Glutamatergic neuron (in vitro differentiated cells): ENCODE results near the gene PSENEN. TPM values are rescaled to one million over a fixed set of nuclear protein-coding genes. Genes with fewer than 3 reads are reported as not detected.
"Not testable (repeated sequence)": the region's sequence is repeated elsewhere in the genome, so short reads cannot be mapped to it uniquely, and the experiment has no call there.

Source experiments
- DNase-seq: peaks from one replicate; pipeline ENCODE4 v3.0.0; 2022
- H3K27ac Mint-ChIP-seq: one replicate; pipeline ENCODE4 v1.8.0; 2020; ENCODE audit warnings: mild to moderate bottlenecking, mixed read lengths, inconsistent platforms; ENCODE audit not compliant: unreplicated experiment
- H3K27me3 Mint-ChIP-seq: one replicate; pipeline ENCODE4 v1.8.0; 2020; ENCODE audit warnings: mild to moderate bottlenecking, moderate library complexity, mixed read lengths, inconsistent platforms; ENCODE audit not compliant: unreplicated experiment
- H3K36me3 Mint-ChIP-seq: one replicate; pipeline ENCODE4 v1.8.0; 2020; ENCODE audit warnings: mild to moderate bottlenecking, mixed read lengths, inconsistent platforms; ENCODE audit not compliant: unreplicated experiment
- H3K4me1 Mint-ChIP-seq: one replicate; pipeline ENCODE4 v1.8.0; 2020; ENCODE audit warnings: mild to moderate bottlenecking, low read depth, mixed read lengths, inconsistent platforms; ENCODE audit not compliant: unreplicated experiment
- H3K4me3 Mint-ChIP-seq: one replicate; pipeline ENCODE4 v1.8.0; 2020; ENCODE audit warnings: mild to moderate bottlenecking, mixed read lengths, inconsistent platforms; ENCODE audit not compliant: unreplicated experiment
- H3K9me3 Mint-ChIP-seq: one replicate; pipeline ENCODE4 v1.8.0; 2020; ENCODE audit warnings: mild to moderate bottlenecking, moderate library complexity, mixed read lengths, inconsistent platforms; ENCODE audit not compliant: unreplicated experiment
- total RNA-seq: library from RNA; stranded (reverse); fragmentation: NEBNext Ultra II Directional; extraction: Animal tissue kit (Norgen Biotek cat#: 25700); gene quantifications from one replicate; pipeline ENCODE4 v1.2.1, GENCODE V29; 2021; ENCODE audit not compliant: unreplicated experiment
- TF ChIP-seq, protein P1 (sequence below): fragments of 200-600 bp; sonication (generic); IDR thresholded peaks from one replicate; pipeline ENCODE4 v1.5.0; 2021; ENCODE audit not compliant: partially characterized antibody, unreplicated experiment

PSENEN gene
- total RNA-seq, 1 donor from 2014 or later, result 109 TPM

DNA sequence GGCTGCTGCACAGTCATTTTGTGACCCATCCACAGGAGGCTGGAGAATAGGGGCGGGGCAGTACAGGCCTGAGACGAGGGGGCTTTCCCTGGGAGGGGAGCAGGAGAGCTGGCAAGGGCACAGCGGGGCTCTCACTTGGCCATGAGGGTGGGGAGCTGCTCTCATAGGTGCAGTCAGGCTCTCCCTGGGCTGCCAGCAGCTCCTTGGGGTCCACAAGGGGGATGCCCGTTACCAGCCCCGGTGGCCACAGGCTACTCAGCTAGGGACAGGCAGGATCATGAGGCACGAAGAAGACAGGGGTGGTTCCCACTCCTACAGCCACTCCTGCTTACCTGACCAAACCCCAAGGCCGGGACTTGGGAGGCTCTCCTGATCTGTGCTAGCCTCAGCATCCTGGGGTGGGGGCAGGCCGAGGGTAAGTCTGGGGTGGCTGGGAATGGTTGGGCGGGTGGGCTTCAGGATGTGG is 46.4 kb downstream of the PSENEN start:
- Mint-ChIP-seq H3K4me1 (no peaks in the 10 kb centered on the region), H3K9me3 (peaks cover 3% of the 10 kb centered on the region), H3K4me3 (no peak overlapping the region), H3K27me3 (peaks cover 13% of the 10 kb centered on the region), H3K36me3 (no peaks in the 10 kb centered on the region), H3K27ac (no peak overlapping the region)
- no peak for DNase-seq
- TF ChIP-seq, protein P1, sequence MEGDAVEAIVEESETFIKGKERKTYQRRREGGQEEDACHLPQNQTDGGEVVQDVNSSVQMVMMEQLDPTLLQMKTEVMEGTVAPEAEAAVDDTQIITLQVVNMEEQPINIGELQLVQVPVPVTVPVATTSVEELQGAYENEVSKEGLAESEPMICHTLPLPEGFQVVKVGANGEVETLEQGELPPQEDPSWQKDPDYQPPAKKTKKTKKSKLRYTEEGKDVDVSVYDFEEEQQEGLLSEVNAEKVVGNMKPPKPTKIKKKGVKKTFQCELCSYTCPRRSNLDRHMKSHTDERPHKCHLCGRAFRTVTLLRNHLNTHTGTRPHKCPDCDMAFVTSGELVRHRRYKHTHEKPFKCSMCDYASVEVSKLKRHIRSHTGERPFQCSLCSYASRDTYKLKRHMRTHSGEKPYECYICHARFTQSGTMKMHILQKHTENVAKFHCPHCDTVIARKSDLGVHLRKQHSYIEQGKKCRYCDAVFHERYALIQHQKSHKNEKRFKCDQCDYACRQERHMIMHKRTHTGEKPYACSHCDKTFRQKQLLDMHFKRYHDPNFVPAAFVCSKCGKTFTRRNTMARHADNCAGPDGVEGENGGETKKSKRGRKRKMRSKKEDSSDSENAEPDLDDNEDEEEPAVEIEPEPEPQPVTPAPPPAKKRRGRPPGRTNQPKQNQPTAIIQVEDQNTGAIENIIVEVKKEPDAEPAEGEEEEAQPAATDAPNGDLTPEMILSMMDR, result no peak

DNA sequence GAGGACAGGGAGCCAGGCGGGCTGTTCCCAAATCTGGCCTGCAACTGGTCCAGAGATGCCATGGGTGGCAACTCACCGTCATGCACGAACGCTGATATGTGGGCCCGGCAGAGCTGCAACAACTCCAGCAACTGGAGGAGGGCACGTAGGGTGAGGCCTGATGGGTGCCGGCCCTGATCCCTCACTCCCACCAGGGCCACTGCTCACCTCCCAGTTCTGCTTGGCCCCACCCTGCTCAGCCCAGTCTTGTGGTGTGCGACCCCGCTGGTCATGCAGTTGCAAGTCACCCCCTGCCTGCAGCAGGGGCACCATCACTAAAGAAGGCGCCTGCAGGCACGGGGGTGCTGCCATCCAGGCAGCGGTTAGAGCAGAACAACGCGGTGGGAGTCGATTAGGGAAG is 46.9 kb downstream of the PSENEN start:
- H3K36me3 Mint-ChIP-seq, result no peaks in the 10 kb centered on the region
- peaks cover 3% of the 10 kb centered on the region for H3K9me3 Mint-ChIP-seq
- TF ChIP-seq, protein P1, result no peak
- no peaks in the 10 kb centered on the region for H3K4me1 Mint-ChIP-seq
- H3K27me3 Mint-ChIP-seq, result peaks cover 16% of the 10 kb centered on the region
- no peak for DNase-seq
- H3K27ac Mint-ChIP-seq, result no peak overlapping the region
- H3K4me3 Mint-ChIP-seq, result no peak overlapping the region

DNA sequence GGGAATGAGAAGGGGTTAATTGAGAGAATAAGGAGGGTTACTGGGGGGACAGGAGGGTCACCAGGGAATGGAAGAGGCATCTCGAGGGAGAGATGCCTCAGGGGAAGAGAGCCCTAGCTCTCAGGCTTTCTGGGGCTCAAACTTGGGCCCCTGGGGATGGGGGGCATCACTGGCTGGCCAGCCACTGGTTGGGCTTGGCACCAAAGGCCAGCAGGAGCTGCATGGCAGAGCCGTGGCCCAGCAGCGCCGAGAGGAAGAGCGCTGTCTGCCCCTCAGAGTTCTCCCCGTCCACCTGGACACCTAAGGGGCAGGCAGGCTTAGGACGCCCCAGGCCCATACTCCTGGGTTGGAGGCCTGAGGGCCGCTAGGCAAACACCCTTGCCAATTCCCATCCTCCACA is 47.4 kb downstream of the PSENEN start:
- Mint-ChIP-seq H3K9me3 (peaks cover 3% of the 10 kb centered on the region), H3K27me3 (peaks cover 16% of the 10 kb centered on the region), H3K27ac (no peak overlapping the region), H3K4me3 (no peak overlapping the region), H3K4me1 (no peaks in the 10 kb centered on the region), H3K36me3 (no peaks in the 10 kb centered on the region)
- DNase-seq, result no peak
- TF ChIP-seq, protein P1, result no peak

DNA sequence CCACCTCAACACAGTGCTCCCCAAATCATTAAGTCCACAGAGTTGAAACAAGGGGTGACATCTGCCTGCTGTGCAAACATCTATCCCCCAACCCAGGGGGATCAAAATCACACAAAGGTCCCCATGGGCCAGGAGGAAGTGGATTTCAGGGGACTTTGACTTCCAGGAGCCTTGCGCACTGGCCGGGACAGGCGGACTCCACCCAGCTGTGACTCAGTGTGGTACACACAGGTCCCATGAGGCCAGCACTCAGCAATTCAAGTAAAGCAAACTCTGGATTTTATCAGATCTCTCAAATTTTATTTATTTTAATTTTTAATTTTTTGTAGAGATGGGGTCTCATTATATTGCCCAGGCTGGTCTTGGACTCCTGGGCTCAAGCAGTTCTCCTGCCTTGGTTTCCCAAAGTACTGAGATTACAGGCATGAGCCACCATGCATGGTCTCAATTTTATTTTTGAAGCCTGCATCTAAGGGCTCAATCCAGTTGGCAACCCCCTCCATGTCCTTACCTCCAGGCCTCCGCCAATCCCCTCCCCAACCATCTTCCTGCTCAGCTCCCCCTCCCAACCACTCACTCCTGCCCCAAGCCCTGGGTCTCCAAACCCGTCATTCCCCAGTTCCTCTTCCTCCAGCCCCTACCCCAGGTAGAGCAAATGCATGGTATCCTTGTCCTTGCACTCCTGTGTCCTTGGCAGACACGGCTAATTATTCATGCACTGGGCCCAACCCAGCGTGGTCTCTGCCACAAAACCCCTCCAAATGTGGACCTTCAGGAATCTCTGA is 48.1 kb downstream of the PSENEN start:
- Mint-ChIP-seq H3K4me3 (no peak overlapping the region), H3K27ac (no peak overlapping the region), H3K9me3 (peaks cover 1% of the 10 kb centered on the region), H3K36me3 (no peaks in the 10 kb centered on the region), H3K27me3 (peaks cover 20% of the 10 kb centered on the region), H3K4me1 (no peaks in the 10 kb centered on the region)
- TF ChIP-seq, protein P1, result no peak
- no peak for DNase-seq

DNA sequence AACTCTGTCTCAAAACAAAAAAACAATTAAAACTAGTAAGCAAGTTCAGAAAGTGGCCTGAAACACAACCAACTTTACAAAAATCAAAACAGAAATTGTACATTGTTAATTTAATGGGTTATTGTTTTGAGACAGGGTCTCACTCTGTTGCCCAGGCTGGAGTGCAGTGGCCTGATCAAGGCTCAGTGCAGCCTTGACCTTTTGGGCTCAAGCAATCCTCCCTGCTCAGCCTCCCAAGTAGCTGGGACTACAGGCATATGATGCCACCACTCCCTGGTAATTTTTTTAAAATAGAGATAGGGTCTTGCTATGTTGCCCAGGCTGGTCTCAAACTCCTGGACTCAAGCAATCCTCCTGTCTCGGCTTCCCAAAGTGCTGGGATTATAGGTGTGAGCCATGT is 50.1 kb downstream of the PSENEN start:
- peaks cover 16% of the 10 kb centered on the region for H3K27me3 Mint-ChIP-seq
- H3K4me1 Mint-ChIP-seq, H3K27ac Mint-ChIP-seq, H3K9me3 Mint-ChIP-seq, DNase-seq, H3K36me3 Mint-ChIP-seq, H3K4me3 Mint-ChIP-seq: not testable (repeated sequence)

Other genes with a start within 250 kb of the PSENEN start
- gene DMKN, start 232.0 kb upstream of the PSENEN start, total RNA-seq, result 0.88 TPM
- gene SBSN, start 217.3 kb upstream of the PSENEN start, total RNA-seq, result 0.29 TPM
- gene GAPDHS, start 212.2 kb upstream of the PSENEN start, total RNA-seq, result not detected
- 67.2 TPM for gene TMEM147, start 200.0 kb upstream of the PSENEN start, total RNA-seq
- gene ATP4A, start 182.0 kb upstream of the PSENEN start, total RNA-seq, result 0.32 TPM
- gene PMIS2, start 159.5 kb upstream of the PSENEN start, total RNA-seq, result not detected
- gene HAUS5, start 132.9 kb upstream of the PSENEN start, total RNA-seq, result 15.9 TPM
- gene RBM42, start 116.6 kb upstream of the PSENEN start, total RNA-seq, result 78.7 TPM
- 1.3 TPM for gene ETV2, start 103.9 kb upstream of the PSENEN start, total RNA-seq
- 448 TPM for gene COX6B1, start 97.3 kb upstream of the PSENEN start, total RNA-seq
- not detected for gene UPK1A, start 79.1 kb upstream of the PSENEN start, total RNA-seq
- gene ZBTB32, start 41.1 kb upstream of the PSENEN start, total RNA-seq, result not detected
- 60.8 TPM for gene KMT2B, start 27.6 kb upstream of the PSENEN start, total RNA-seq
- 4.7 TPM for gene IGFLR1, start 3.2 kb upstream of the PSENEN start, total RNA-seq
- gene U2AF1L4, start 233 bp upstream of the PSENEN start, total RNA-seq, result 24.3 TPM
- gene LIN37, start 2.9 kb downstream of the PSENEN start, total RNA-seq, result 29.8 TPM
- gene HSPB6, start 11.4 kb downstream of the PSENEN start, total RNA-seq, result 0.49 TPM
- gene PROSER3, start 12.5 kb downstream of the PSENEN start, total RNA-seq, result 41.7 TPM
- 180 TPM for gene ARHGAP33, start 29.9 kb downstream of the PSENEN start, total RNA-seq
- gene PRODH2, start 67.2 kb downstream of the PSENEN start, total RNA-seq, result 0.64 TPM
- gene NPHS1, start 106.9 kb downstream of the PSENEN start, total RNA-seq, result 4.7 TPM
- gene KIRREL2, start 111.3 kb downstream of the PSENEN start, total RNA-seq, result 47.1 TPM
- 618 TPM for gene APLP1, start 122.9 kb downstream of the PSENEN start, total RNA-seq
- gene NFKBID, start 154.9 kb downstream of the PSENEN start, total RNA-seq, result 7.6 TPM
- not detected for gene HCST, start 156.9 kb downstream of the PSENEN start, total RNA-seq
- not detected for gene TYROBP, start 162.6 kb downstream of the PSENEN start, total RNA-seq
- 40.6 TPM for gene LRFN3, start 190.7 kb downstream of the PSENEN start, total RNA-seq
- gene SDHAF1, start 249.5 kb downstream of the PSENEN start, total RNA-seq, result 17.7 TPM